ENCODE measurements around the gene LANCL2.

Gene LANCL2

GRCh38 chr7:55365675-55366460, 731 bp downstream of the LANCL2 start:
- peak overlapping the region; percentile 84 for H3K4me3 ChIP-seq (ENCODE audit: low read depth, low read length)
- no peaks in the 10 kb centered on the region for H3K9me3 ChIP-seq (ENCODE audit: severe bottlenecking)
- no peaks in the 10 kb centered on the region for H3K27me3 ChIP-seq (ENCODE audit: insufficient read depth, low read depth, severe bottlenecking)
- H3K36me3 ChIP-seq, result peaks cover 13% of the 10 kb centered on the region
- TF ChIP-seq CTCF (IDR thresholded peaks at IDR 0.05; ENCODE audit: low read depth, low read length), result 0 out of 2 replicates have a peak, but pooled peaks have one; percentile 9
- DNase-seq, result peak; percentile 94
- peak overlapping the region; percentile 99 for H3K27ac ChIP-seq

GRCh38 chr7:55366461-55367070, 1.4 kb downstream of the LANCL2 start:
- Histone ChIP-seq H3K27ac (peak overlapping the region; percentile 99), H3K9me3 (ENCODE audit: severe bottlenecking) (no peaks in the 10 kb centered on the region), H3K27me3 (ENCODE audit: insufficient read depth, low read depth, severe bottlenecking) (no peaks in the 10 kb centered on the region), H3K36me3 (peaks cover 13% of the 10 kb centered on the region), H3K4me3 (ENCODE audit: low read depth, low read length) (peak overlapping the region; percentile 84)
- no peak for TF ChIP-seq CTCF (IDR thresholded peaks at IDR 0.05; ENCODE audit: low read depth, low read length)
- DNase-seq, result peak; percentile 12

GRCh38 chr7:55367283-55367840, 2.2 kb downstream of the LANCL2 start:
- no peak for TF ChIP-seq CTCF (IDR thresholded peaks at IDR 0.05; ENCODE audit: low read depth, low read length)
- no peak for DNase-seq
- peaks cover 13% of the 10 kb centered on the region for H3K36me3 ChIP-seq
- no peaks in the 10 kb centered on the region for H3K9me3 ChIP-seq (ENCODE audit: severe bottlenecking)
- H3K27me3 ChIP-seq (ENCODE audit: insufficient read depth, low read depth, severe bottlenecking), result no peaks in the 10 kb centered on the region
- peak overlapping the region; percentile 99 for H3K27ac ChIP-seq
- peak overlapping the region; percentile 84 for H3K4me3 ChIP-seq (ENCODE audit: low read depth, low read length)

GRCh38 chr7:55369427-55370400, 4.6 kb downstream of the LANCL2 start:
- no peak for DNase-seq
- H3K27ac ChIP-seq, result no peak overlapping the region
- H3K36me3 ChIP-seq, result peaks cover 13% of the 10 kb centered on the region
- H3K27me3 ChIP-seq (ENCODE audit: insufficient read depth, low read depth, severe bottlenecking), result no peaks in the 10 kb centered on the region
- no peak for TF ChIP-seq CTCF (IDR thresholded peaks at IDR 0.05; ENCODE audit: low read depth, low read length)
- H3K9me3 ChIP-seq (ENCODE audit: severe bottlenecking), result no peaks in the 10 kb centered on the region
- H3K4me3 ChIP-seq (ENCODE audit: low read depth, low read length), result no peak overlapping the region

- TF ChIP-seq CTCF (IDR thresholded peaks at IDR 0.05; ENCODE audit: low read depth, low read length), result no peak
- Histone ChIP-seq H3K36me3 (no peaks in the 10 kb centered on the region), H3K27ac (no peak overlapping the region), H3K9me3 (ENCODE audit: severe bottlenecking) (no peaks in the 10 kb centered on the region), H3K4me3 (ENCODE audit: low read depth, low read length) (no peak overlapping the region), H3K27me3 (ENCODE audit: insufficient read depth, low read depth, severe bottlenecking) (no peaks in the 10 kb centered on the region)
- no peak for DNase-seq
These were observed 9.1 kb downstream of the LANCL2 start for GRCh38 chr7:55374213-55374612.
